Sigmoid colon (tissue), 7 donors: ENCODE results near the gene EEPD1. TPM values are rescaled to one million over a fixed set of nuclear protein-coding genes. Genes with fewer than 3 reads are reported as not detected.
"Not testable (repeated sequence)": the region's sequence is repeated elsewhere in the genome, so short reads cannot be mapped to it uniquely, and the experiment has no call there.

Experiments
- DNase-seq: peaks from one replicate; pipeline ENCODE4 v3.0.0-alpha.2; 2019
- H3K27ac ChIP-seq, 4 donors: fragments of 200-600 bp; sonication (generic); one replicate each; pipeline ENCODE4 v1.5.1; 2016 to 2019; ENCODE audit warnings: mild to moderate bottlenecking in 1 of 4
- H3K27me3 ChIP-seq, 3 donors: fragments of 200-600 bp; sonication (generic); one replicate each; pipeline ENCODE4 v1.5.1; 2019; ENCODE audit warnings: mild to moderate bottlenecking in 1 of 3
- H3K36me3 ChIP-seq, 4 donors: fragments of 200-600 bp; sonication (generic); one replicate each; pipeline ENCODE4 v1.5.1; 2016 to 2019
- H3K4me1 ChIP-seq, 4 donors: fragments of 200-600 bp; sonication (generic); one replicate each; pipeline ENCODE4 v1.5.1; 2017 to 2019
- H3K4me3 ChIP-seq, 4 donors: fragments of 200-600 bp; sonication (generic); one replicate each; pipeline ENCODE4 v1.5.1; 2017 to 2019; ENCODE audit warnings: mild to moderate bottlenecking in 2 of 4, moderate library complexity in 1 of 4
- H3K9me3 ChIP-seq, 4 donors: fragments of 200-600 bp in 3 of 4; sonication (generic) in 3 of 4; one replicate each; pipeline versions ENCODE4 v1.5.1 to v1.6.1; 2013 to 2019
- CTCF ChIP-seq, 4 experiments: fragments of 450-650 bp in 3 of 4; fragments of 200-600 bp in 1 of 4; IDR thresholded peaks; one replicate each; pipeline ENCODE4 v1.5.1; 2016 to 2019; ENCODE audit warnings: antibody characterized with exemption in 4 of 4, mild to moderate bottlenecking in 3 of 4, moderate library complexity in 2 of 4
- EP300 ChIP-seq, 4 donors: sonication (generic); formaldehyde crosslinking; IDR thresholded peaks; one replicate each; pipeline ENCODE4 v1.6.1; 2017; ENCODE audit warnings: antibody characterized with exemption in 4 of 4
- POLR2A ChIP-seq, 2 donors: fragments of 450-650 bp; IDR thresholded peaks; one replicate each; pipeline ENCODE4 v1.6.1; 2016; ENCODE audit warnings: antibody characterized with exemption in 2 of 2, mild to moderate bottlenecking in 2 of 2, moderate library complexity in 2 of 2
- POLR2AphosphoS5 ChIP-seq, 4 donors: sonication (generic); formaldehyde crosslinking; IDR thresholded peaks; one replicate each; pipeline ENCODE4 v1.6.1; 2017; ENCODE audit warnings: antibody characterized with exemption in 4 of 4
- WGBS, 2 donors: extraction: QIAGEN DNeasy Blood & Tissue Kit; methylation state at CpG; one replicate each; pipeline ENCODE4 v1.1.7; 2013; 5-methylcytosine and 5-hydroxymethylcytosine counted together
- intact Hi-C: fragments of 100-400 bp; cut with DNase I; formaldehyde crosslinking; loops from one replicate; pipeline ENCODE4 v1.15.1; 2023
- polyA plus RNA-seq, 3 donors: library from polyadenylated mRNA; stranded (reverse); fragments of 200-250 nt; gene quantifications; one replicate each; pipeline ENCODE4 v1.2.3, GENCODE V29; 2013
- total RNA-seq, 4 donors: library from RNA; depleted of rRNA; stranded (reverse); fragments of >200 nt; gene quantifications; one replicate each; pipeline ENCODE4 v1.1.0, GENCODE V29; 2016
- donor health status: healthy with polysubstance abuse.
- donor health status: Bipolar disorder and iron deficiency.
- donor health status: healthy.

EEPD1 gene
- total and polyA plus RNA-seq, 7 donors: 6.6 to 18.1 (median 14.3) TPM

GRCh38 chr7:36148422-36149065, 4.5 kb upstream of the EEPD1 start:
- no peak for TF ChIP-seq POLR2A (IDR thresholded peaks at IDR 0.05)
- no peak for TF ChIP-seq POLR2AphosphoS5 (IDR thresholded peaks at IDR 0.05)
- no peak for TF ChIP-seq CTCF (IDR thresholded peaks at IDR 0.05)
- TF ChIP-seq EP300 (IDR thresholded peaks at IDR 0.05): no peak
- intact Hi-C loops: no loop called here
- peaks cover 0 to 6% (median 4%) of the 10 kb centered on the region in 4 donors for H3K4me1 ChIP-seq
- 73 to 86% methylated on average over 4 of the region's 4 CpGs for WGBS, 2 donors
- H3K9me3 ChIP-seq: peaks cover 0 to 4% (median 0%) of the 10 kb centered on the region in 4 donors
- no peak overlapping the region for H3K27ac ChIP-seq
- no peaks in the 10 kb centered on the region for H3K36me3 ChIP-seq
- no peak overlapping the region for H3K4me3 ChIP-seq
- no peaks in the 10 kb centered on the region for H3K27me3 ChIP-seq
- no peak for DNase-seq

- no CpG with 5 or more reads among the region's 2 CpGs for WGBS, 2 donors
Observed at GRCh38 chr7:36149240-36149639, 3.8 kb upstream of the EEPD1 start.

GRCh38 chr7:36149694-36150452, 3.2 kb upstream of the EEPD1 start:
- no peaks in the 10 kb centered on the region for H3K27me3 ChIP-seq
- intact Hi-C loops: loop anchor here (5.0 kb wide), 1 partner anchor 163 kb away; no protein-coding TSS in a partner anchor
- peaks cover 0 to 19% (median 16%) of the 10 kb centered on the region in 4 donors for H3K4me1 ChIP-seq
- TF ChIP-seq POLR2A (IDR thresholded peaks at IDR 0.05): no peak
- TF ChIP-seq POLR2AphosphoS5 (IDR thresholded peaks at IDR 0.05): no peak
- TF ChIP-seq CTCF (IDR thresholded peaks at IDR 0.05): no peak
- no peak for TF ChIP-seq EP300 (IDR thresholded peaks at IDR 0.05)
- no peak overlapping the region for H3K27ac ChIP-seq
- H3K9me3 ChIP-seq: peaks cover 0 to 4% (median 0%) of the 10 kb centered on the region in 4 donors
- H3K36me3 ChIP-seq: no peaks in the 10 kb centered on the region
- 82 to 87% methylated on average over 8 of the region's 8 CpGs for WGBS, 2 donors
- DNase-seq: no peak
- H3K4me3 ChIP-seq: no peak overlapping the region

More at GRCh38 chr7:36149240-36149639, 3.8 kb upstream of the EEPD1 start:
- H3K27me3 ChIP-seq, H3K4me3 ChIP-seq, H3K36me3 ChIP-seq, H3K9me3 ChIP-seq, H3K27ac ChIP-seq, intact Hi-C loops, DNase-seq: not testable (repeated sequence)
- peaks cover 0 to 13% (median 10%) of the 10 kb centered on the region in 4 donors for H3K4me1 ChIP-seq

- Histone ChIP-seq H3K27ac (peak overlapping the region; percentile 89 to 97 (median 91)), H3K4me3 (peak overlapping the region; percentile 28 to 86 (median 76)), H3K4me1 (peaks cover 0 to 42% (median 39%) of the 10 kb centered on the region in 4 donors), H3K27me3 (no peaks in the 10 kb centered on the region), H3K9me3 (peaks cover 0 to 4% (median 0%) of the 10 kb centered on the region in 4 donors), H3K36me3 (no peaks in the 10 kb centered on the region)
- intact Hi-C loops: loop anchor here (1.0 to 5.0 kb wide), 3 partner anchors 23 to 165 kb away; no protein-coding TSS in a partner anchor
- TF ChIP-seq CTCF (IDR thresholded peaks at IDR 0.05) (no peak), POLR2AphosphoS5 (IDR thresholded peaks at IDR 0.05) (peak in 2 of 4 donors; percentile 51 to 53), POLR2A (IDR thresholded peaks at IDR 0.05) (no peak), EP300 (IDR thresholded peaks at IDR 0.05) (no peak)
- WGBS, 2 donors: 15 to 39% methylated on average over 30 of the region's 30 CpGs
- no peak for DNase-seq
Observed at GRCh38 chr7:36151921-36152755, 916 bp upstream of the EEPD1 start.
